HG03521 (cell line): Measurements from ENCODE around the gene HLA-A.

Source experiments
- ATAC-seq: cut with Tn5 transposase; IDR thresholded peaks from one replicate; pipeline ENCODE4 v1.9.1; 2021; ENCODE audit warnings: mild to moderate bottlenecking, moderate library complexity; ENCODE audit not compliant: unreplicated experiment

Gene HLA-A

DNA sequence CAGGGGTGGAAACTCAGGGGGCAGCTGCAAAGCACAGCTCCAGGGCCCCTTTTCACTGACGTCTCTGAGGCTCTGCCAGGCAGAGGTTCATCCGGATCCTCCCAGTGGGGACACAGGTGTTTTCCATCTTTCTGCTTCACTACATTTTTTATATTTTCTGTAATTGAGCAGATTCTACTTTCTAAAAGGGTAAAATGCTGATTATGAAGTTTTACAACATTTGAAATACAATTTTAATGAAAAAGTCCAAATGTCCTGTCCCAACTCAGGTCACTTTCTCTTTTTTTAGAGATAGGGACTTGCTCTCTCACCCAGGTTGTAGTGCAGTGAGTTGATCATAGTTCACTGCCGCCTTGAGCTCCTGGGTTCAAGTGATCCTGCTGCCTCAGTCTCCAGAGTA lies 41.9 kb downstream of the HLA-A start:
- no peak for ATAC-seq

- ATAC-seq: no peak
Measured at GRCh38 chr6:29984992-29985391, 42.7 kb downstream of the HLA-A start.

- ATAC-seq: no peak
Measured at GRCh38 chr6:29986179-29986781, 43.9 kb downstream of the HLA-A start.

DNA sequence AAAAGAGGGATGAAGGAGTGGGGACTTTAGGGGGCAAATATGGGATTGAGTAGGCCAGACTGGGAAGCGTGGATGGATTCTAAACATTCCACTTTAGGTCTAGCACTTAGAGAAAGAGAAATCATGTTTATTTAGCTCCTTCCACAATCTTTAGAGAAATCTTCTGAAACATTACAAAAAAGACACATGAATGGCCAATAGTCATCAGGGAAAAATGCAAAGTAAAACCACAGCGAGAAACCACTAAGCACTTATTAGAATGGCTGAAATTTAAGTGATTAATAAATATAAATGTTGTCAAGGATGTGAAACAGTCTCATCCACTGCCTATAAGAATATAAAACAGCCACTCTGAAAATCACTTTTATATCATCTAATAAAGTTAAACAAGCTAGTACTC lies 46.9 kb downstream of the HLA-A start:
- ATAC-seq: no peak

- no peak for ATAC-seq
Measured at GRCh38 chr6:29990931-29991330, 48.6 kb downstream of the HLA-A start.

DNA sequence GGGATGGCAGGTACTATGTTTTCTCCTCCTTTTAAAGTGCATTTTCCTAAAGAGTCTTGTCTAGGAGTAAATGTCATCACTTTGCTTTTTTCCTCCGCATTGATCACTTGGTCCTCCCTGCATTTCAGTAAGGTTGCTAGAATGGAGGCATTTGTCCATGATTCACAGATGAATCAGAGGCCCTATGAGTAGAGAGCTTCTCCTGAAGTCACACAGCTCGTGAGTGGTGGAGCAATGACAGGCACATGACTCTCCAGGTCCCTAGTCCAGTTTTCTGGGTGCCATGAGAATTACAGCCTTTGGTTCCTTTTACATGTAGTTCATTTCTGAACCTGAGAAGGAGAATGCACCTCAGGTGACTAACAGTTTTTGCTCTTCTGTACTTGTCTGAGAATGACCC lies 50.5 kb downstream of the HLA-A start:
- ATAC-seq: no peak

GRCh38 chr6:29994826-29995225 lies 52.5 kb downstream of the HLA-A start:
- ATAC-seq: no peak

GRCh38 chr6:29995340-29995777 lies 53.0 kb downstream of the HLA-A start:
- ATAC-seq: no peak
